Ovary (tissue), 3 donors: ENCODE results near the gene ERFE.

Experiments
- EP300 ChIP-seq: sonication (generic); formaldehyde crosslinking; IDR thresholded peaks from one replicate; pipeline ENCODE4 v1.6.1; 2017; ENCODE audit warnings: antibody characterized with exemption
- POLR2A ChIP-seq: fragments of 450-650 bp; IDR thresholded peaks from one replicate; pipeline ENCODE4 v1.6.1; 2017; ENCODE audit warnings: antibody characterized with exemption, mild to moderate bottlenecking, moderate library complexity
- TF ChIP-seq, protein P1 (sequence below), 3 donors: fragments of 450-650 bp in 2 of 3; fragments of 200-600 bp in 1 of 3; IDR thresholded peaks; one replicate each; pipeline versions ENCODE4 v1.5.1 to v1.8.0; 2016 to 2022; ENCODE audit warnings: antibody characterized with exemption in 3 of 3, mild to moderate bottlenecking in 1 of 3
- donor health status: DM: no; HTN: no; CAD: no.

DNA sequence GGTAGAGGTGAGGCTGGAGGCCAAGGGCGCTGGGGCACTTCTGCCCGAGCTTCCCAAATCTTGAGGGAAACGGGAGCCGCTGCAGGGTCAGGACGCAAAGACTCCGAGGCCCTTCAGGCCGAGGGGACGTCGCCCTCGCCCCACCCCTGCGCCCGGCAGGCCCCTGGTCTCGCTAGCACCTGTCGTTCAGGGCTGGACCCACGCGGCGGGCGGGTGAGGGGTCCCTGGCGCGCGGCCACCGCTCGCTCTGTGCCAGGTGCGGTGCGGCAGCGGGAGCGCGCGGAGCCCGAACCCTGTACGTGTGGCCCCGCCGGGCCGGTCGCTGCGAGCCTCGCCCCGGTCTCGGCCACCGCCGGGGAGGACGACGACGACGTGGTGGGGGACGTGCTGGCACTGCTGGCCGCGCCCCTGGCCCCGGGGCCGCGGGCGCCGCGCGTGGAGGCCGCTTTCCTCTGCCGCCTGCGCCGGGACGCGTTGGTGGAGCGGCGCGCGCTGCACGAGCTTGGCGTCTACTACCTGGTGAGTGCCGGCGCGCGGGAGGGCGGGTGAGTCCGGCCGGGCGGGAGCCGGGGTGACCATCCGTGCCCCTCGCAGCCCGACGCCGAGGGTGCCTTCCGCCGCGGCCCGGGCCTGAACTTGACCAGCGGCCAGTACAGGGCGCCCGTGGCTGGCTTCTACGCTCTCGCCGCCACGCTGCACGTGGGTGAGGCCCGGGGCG is 4.9 kb downstream of the ERFE start:
- TF ChIP-seq, protein P1, sequence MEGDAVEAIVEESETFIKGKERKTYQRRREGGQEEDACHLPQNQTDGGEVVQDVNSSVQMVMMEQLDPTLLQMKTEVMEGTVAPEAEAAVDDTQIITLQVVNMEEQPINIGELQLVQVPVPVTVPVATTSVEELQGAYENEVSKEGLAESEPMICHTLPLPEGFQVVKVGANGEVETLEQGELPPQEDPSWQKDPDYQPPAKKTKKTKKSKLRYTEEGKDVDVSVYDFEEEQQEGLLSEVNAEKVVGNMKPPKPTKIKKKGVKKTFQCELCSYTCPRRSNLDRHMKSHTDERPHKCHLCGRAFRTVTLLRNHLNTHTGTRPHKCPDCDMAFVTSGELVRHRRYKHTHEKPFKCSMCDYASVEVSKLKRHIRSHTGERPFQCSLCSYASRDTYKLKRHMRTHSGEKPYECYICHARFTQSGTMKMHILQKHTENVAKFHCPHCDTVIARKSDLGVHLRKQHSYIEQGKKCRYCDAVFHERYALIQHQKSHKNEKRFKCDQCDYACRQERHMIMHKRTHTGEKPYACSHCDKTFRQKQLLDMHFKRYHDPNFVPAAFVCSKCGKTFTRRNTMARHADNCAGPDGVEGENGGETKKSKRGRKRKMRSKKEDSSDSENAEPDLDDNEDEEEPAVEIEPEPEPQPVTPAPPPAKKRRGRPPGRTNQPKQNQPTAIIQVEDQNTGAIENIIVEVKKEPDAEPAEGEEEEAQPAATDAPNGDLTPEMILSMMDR (IDR thresholded peaks at IDR 0.05): no peak
- TF ChIP-seq POLR2A (no peak), EP300 (no peak)
